Anterior cingulate cortex (tissue), 58 donors: Measurements from ENCODE around the gene HINT3.
A peak's percentile ranks its signal among the peaks of the same experiment; 100 is the strongest.
"Not testable (repeated sequence)": the region's sequence is repeated elsewhere in the genome, so short reads cannot be mapped to it uniquely, and the experiment has no call there.

Experiments
- DNase-seq, 58 donors: peaks; one replicate each; lab custom pipeline; 2025; lab: John Stamatoyannopoulos, UW

Gene HINT3

GRCh38 chr6:125956506-125957390, at the start of gene HINT3:
TSS of gene HINT3 (plus strand) at chr6:125956770. CDS start at chr6:125956978, 208 bp downstream.
- DNase-seq = peak; percentile 47 to 99 (median 94)

GRCh38 chr6:125910527-125910926, 46.0 kb upstream of the HINT3 start:
- DNase-seq = no peak

GRCh38 chr6:125911051-125911451, 45.5 kb upstream of the HINT3 start:
- not testable (repeated sequence) for DNase-seq

GRCh38 chr6:125912430-125912829, 44.1 kb upstream of the HINT3 start:
- DNase-seq = not testable (repeated sequence)

GRCh38 chr6:125913145-125913544, 43.4 kb upstream of the HINT3 start:
- no peak for DNase-seq

- no peak for DNase-seq
Observed at GRCh38 chr6:125913864-125914351, 42.7 kb upstream of the HINT3 start.

GRCh38 chr6:125918230-125918629, 38.3 kb upstream of the HINT3 start:
- no peak for DNase-seq

GRCh38 chr6:125918681-125919566, 37.6 kb upstream of the HINT3 start:
- DNase-seq = no peak

- DNase-seq = no peak
Observed at GRCh38 chr6:125919618-125920017, 37.0 kb upstream of the HINT3 start.

- no peak for DNase-seq
Observed at GRCh38 chr6:125922322-125922860, 34.2 kb upstream of the HINT3 start.

GRCh38 chr6:125923366-125923877, 33.1 kb upstream of the HINT3 start:
- DNase-seq = no peak

GRCh38 chr6:125924169-125924568, 32.4 kb upstream of the HINT3 start:
- DNase-seq = no peak

GRCh38 chr6:125924697-125925358, 31.7 kb upstream of the HINT3 start:
- DNase-seq = no peak

GRCh38 chr6:125926711-125927110, 29.9 kb upstream of the HINT3 start:
- DNase-seq = peak in 1 of 58 donors; percentile 2

GRCh38 chr6:125927761-125928160, 28.8 kb upstream of the HINT3 start:
- DNase-seq = no peak

- DNase-seq = no peak
Observed at GRCh38 chr6:125930765-125931418, 25.7 kb upstream of the HINT3 start.

- DNase-seq = no peak
Observed at GRCh38 chr6:125931733-125932450, 24.7 kb upstream of the HINT3 start.

- DNase-seq = no peak
Observed at GRCh38 chr6:125932451-125932795, 24.1 kb upstream of the HINT3 start.

GRCh38 chr6:125935520-125935919, 21.1 kb upstream of the HINT3 start:
- not testable (repeated sequence) for DNase-seq
